Measurements from ENCODE around the gene MKNK1.

DNA sequence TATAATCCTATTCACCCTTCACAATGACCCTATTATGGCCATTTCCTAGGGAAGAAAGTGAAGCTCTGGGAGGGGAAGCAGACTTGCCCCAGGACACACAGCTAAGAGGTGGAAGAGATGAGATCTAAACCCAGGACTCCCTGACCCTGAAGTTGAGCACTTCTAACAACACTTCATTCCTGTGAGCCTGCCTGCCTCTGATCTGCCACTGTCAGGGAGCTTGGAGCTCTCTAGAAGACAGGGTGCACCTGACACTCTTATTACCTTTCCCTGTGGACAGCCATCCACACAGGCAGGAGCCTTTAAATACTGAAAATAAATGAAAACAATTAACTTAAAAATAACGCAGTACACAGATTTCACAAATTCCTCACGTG lies 599 bp downstream of the MKNK1 start:
- TF ChIP-seq, protein P1, sequence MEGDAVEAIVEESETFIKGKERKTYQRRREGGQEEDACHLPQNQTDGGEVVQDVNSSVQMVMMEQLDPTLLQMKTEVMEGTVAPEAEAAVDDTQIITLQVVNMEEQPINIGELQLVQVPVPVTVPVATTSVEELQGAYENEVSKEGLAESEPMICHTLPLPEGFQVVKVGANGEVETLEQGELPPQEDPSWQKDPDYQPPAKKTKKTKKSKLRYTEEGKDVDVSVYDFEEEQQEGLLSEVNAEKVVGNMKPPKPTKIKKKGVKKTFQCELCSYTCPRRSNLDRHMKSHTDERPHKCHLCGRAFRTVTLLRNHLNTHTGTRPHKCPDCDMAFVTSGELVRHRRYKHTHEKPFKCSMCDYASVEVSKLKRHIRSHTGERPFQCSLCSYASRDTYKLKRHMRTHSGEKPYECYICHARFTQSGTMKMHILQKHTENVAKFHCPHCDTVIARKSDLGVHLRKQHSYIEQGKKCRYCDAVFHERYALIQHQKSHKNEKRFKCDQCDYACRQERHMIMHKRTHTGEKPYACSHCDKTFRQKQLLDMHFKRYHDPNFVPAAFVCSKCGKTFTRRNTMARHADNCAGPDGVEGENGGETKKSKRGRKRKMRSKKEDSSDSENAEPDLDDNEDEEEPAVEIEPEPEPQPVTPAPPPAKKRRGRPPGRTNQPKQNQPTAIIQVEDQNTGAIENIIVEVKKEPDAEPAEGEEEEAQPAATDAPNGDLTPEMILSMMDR (conservative IDR thresholded peaks at IDR 0.05; ENCODE audit: low read depth, low read length) = no peak
- TF ChIP-seq CHD1 (IDR thresholded peaks at IDR 0.05; ENCODE audit: low read depth, low read length) = no peak
- no peak for TF ChIP-seq FOS (IDR thresholded peaks at IDR 0.05; ENCODE audit: low read depth, low read length)
- TF ChIP-seq, protein P2, sequence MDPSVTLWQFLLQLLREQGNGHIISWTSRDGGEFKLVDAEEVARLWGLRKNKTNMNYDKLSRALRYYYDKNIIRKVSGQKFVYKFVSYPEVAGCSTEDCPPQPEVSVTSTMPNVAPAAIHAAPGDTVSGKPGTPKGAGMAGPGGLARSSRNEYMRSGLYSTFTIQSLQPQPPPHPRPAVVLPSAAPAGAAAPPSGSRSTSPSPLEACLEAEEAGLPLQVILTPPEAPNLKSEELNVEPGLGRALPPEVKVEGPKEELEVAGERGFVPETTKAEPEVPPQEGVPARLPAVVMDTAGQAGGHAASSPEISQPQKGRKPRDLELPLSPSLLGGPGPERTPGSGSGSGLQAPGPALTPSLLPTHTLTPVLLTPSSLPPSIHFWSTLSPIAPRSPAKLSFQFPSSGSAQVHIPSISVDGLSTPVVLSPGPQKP (IDR thresholded peaks at IDR 0.05; ENCODE audit: borderline replicate concordance, low read depth, low read length) = no peak
- TF ChIP-seq BHLHE40 (IDR thresholded peaks at IDR 0.05; ENCODE audit: low read depth, low read length) = no peak

All from IMR-90 (cell line).